Neural cell (in vitro differentiated cells): Measurements from ENCODE around the gene HLA-DMA. TPM values are rescaled to one million over a fixed set of nuclear protein-coding genes. Genes with fewer than 3 reads are reported as not detected.
"Not testable (repeated sequence)": the region's sequence is repeated elsewhere in the genome, so short reads cannot be mapped to it uniquely, and the experiment has no call there.

Experiments
- H2AFZ ChIP-seq: fragments of 200-600, 300-800 bp; sonication (generic), shearing (Covaris generic); 2 replicates; pipeline ENCODE4 v1.6.0; 2014; ENCODE audit warnings: low read depth, mild to moderate bottlenecking, antibody characterized with exemption, low read length, moderate library complexity
- H3F3A ChIP-seq: fragments of 200-600 bp; shearing (Covaris generic); 2 replicates; pipeline ENCODE4 v1.6.1; 2016; ENCODE audit warnings: mild to moderate bottlenecking, moderate library complexity, mixed read lengths, antibody characterized with exemption, low read length; ENCODE audit not compliant: insufficient read depth, poor library complexity, severe bottlenecking
- H3K27ac ChIP-seq: fragments of 200-600, 300-800 bp; sonication (generic), shearing (Covaris generic); 2 replicates; pipeline ENCODE4 v1.5.1; 2014; ENCODE audit warnings: mild to moderate bottlenecking, low read length, moderate library complexity
- H3K27me3 ChIP-seq: fragments of 300-800, 200-600 bp; sonication (generic), shearing (Covaris generic); 2 replicates; pipeline ENCODE4 v1.6.0; 2014; ENCODE audit warnings: mild to moderate bottlenecking, low read depth, low read length, moderate library complexity; ENCODE audit not compliant: insufficient read depth
- H3K36me3 ChIP-seq: fragments of 300-800, 200-600 bp; sonication (generic), shearing (Covaris generic); 2 replicates; pipeline ENCODE4 v1.5.1; 2014; ENCODE audit warnings: mild to moderate bottlenecking, antibody characterized with exemption, low read length, moderate library complexity; ENCODE audit not compliant: insufficient read depth
- H3K4me2 ChIP-seq: fragments of 300-800, 200-600 bp; sonication (generic), shearing (Covaris generic); 2 replicates; pipeline ENCODE4 v1.6.0; 2014; ENCODE audit warnings: mild to moderate bottlenecking, low read length
- H3K4me3 ChIP-seq: fragments of 300-800, 200-600 bp; sonication (generic), shearing (Covaris generic); 2 replicates; pipeline ENCODE4 v1.5.1; 2014; ENCODE audit warnings: mild to moderate bottlenecking, low read length, moderate library complexity
- H3K79me2 ChIP-seq: fragments of 200-600 bp; shearing (Covaris generic); replicated peaks from 2 replicates; pipeline ENCODE4 v1.6.0; 2014; ENCODE audit warnings: mild to moderate bottlenecking, low read length, moderate library complexity; ENCODE audit not compliant: insufficient read depth
- H3K9ac ChIP-seq: fragments of 300-800, 200-600 bp; sonication (generic), shearing (Covaris generic); 2 replicates; pipeline ENCODE4 v1.6.1; 2016; ENCODE audit warnings: mild to moderate bottlenecking, low read length, mixed read lengths
- H3K9me2 ChIP-seq: fragments of 200-600 bp; shearing (Covaris generic); 2 replicates; pipeline ENCODE4 v1.6.1; 2016; ENCODE audit warnings: mild to moderate bottlenecking, low read length, mixed read lengths; ENCODE audit not compliant: insufficient read depth
- H3K9me3 ChIP-seq: fragments of 200-600, 300-800 bp; sonication (generic), shearing (Covaris generic); 2 replicates; pipeline ENCODE4 v1.6.1; 2016; ENCODE audit warnings: mild to moderate bottlenecking, mixed run types, low read length, moderate library complexity, mixed read lengths
- H4K20me1 ChIP-seq: fragments of 200-600 bp; shearing (Covaris generic); 2 replicates; pipeline ENCODE4 v1.6.1; 2016; ENCODE audit warnings: mild to moderate bottlenecking, mixed run types; ENCODE audit not compliant: insufficient read depth
- EP300 ChIP-seq: fragments of 450-650 bp; conservative IDR thresholded peaks from 2 replicates; pipeline ENCODE4 v1.6.1; 2014; ENCODE audit warnings: antibody characterized with exemption, mild to moderate bottlenecking, moderate library complexity; ENCODE audit not compliant: poor library complexity, severe bottlenecking
- EZH2 ChIP-seq: fragments of 200-600, 300-800 bp; shearing (Covaris generic), sonication (generic); IDR thresholded peaks from 2 replicates; pipeline ENCODE4 v1.6.1; 2014; ENCODE audit warnings: antibody characterized with exemption, low read length, borderline replicate concordance, mild to moderate bottlenecking; ENCODE audit not compliant: insufficient read depth, poor library complexity, severe bottlenecking
- MXI1 ChIP-seq: fragments of 450-650 bp; conservative IDR thresholded peaks from 2 replicates; pipeline ENCODE4 v1.6.1; 2014; ENCODE audit warnings: antibody characterized with exemption, mild to moderate bottlenecking; ENCODE audit not compliant: poor library complexity, severe bottlenecking
- POLR2AphosphoS5 ChIP-seq: IDR thresholded peaks from 2 replicates; pipeline ENCODE4 v1.6.1; 2012
- RAD21 ChIP-seq: fragments of 450-650 bp; conservative IDR thresholded peaks from 2 replicates; pipeline ENCODE4 v1.6.1; 2014; ENCODE audit warnings: antibody characterized with exemption, mild to moderate bottlenecking, moderate library complexity
- REST ChIP-seq: IDR thresholded peaks from 2 replicates; pipeline ENCODE4 v1.6.1; 2012; ENCODE audit warnings: borderline replicate concordance
- SMC3 ChIP-seq: fragments of 450-650 bp; conservative IDR thresholded peaks from 2 replicates; pipeline ENCODE4 v1.6.1; 2014; ENCODE audit warnings: antibody characterized with exemption, mild to moderate bottlenecking, moderate library complexity; ENCODE audit not compliant: poor library complexity
- TAF1 ChIP-seq: IDR thresholded peaks from 2 replicates; pipeline ENCODE4 v1.6.1; 2012; ENCODE audit warnings: low read depth
- polyA plus RNA-seq: library from polyadenylated mRNA; depleted of rRNA; stranded (reverse); fragments of >200 nt; gene quantifications from 2 replicates; pipeline ENCODE4 v1.2.3, GENCODE V29; 2014
- TF ChIP-seq, protein P1 (sequence below): fragments of 450-650 bp; IDR thresholded peaks from 2 replicates; pipeline ENCODE4 v1.5.1; 2014; ENCODE audit warnings: antibody characterized with exemption, mild to moderate bottlenecking, moderate library complexity; ENCODE audit not compliant: poor library complexity, severe bottlenecking

The HLA-DMA gene
- polyA plus RNA-seq, 1 donor from 2014 or later, result 4.4 TPM

DNA sequence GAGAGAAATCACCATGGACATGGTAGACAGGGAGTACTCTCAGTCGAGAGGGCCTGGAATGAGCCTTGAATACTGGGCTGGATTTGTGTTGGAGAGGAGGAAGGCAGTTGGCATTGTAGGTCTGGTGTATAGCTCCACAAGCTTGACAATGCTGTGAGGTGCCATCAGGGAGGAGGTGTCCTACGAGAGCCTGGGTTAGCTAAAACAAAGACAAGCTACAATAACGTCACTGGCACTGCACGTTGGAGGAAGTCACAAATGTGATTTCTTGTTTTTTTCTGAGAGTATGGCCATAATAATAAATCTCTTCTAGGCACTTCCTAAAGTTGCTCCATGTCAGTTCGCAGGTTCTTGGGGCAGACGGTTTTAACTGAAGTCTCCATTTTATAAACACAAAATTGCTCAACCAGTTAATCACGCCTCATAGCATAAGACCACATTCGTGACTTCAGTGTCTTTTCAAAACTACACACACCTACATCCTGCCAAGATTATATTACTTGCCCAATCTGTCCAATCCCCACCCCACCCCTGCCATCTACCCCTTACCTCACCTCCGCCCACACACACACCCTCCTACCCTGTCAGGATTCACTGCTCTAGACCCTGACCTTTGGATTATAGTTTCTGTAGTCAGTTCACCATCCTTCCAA, 7.7 kb downstream of the HLA-DMA start:
- no peak overlapping the region for H2AFZ ChIP-seq
- H3K9me2 ChIP-seq, result no peaks in the 10 kb centered on the region
- no peaks in the 10 kb centered on the region for H3K36me3 ChIP-seq
- no peaks in the 10 kb centered on the region for H3F3A ChIP-seq
- TF ChIP-seq TAF1 (no peak), REST (no peak), RAD21 (no peak), SMC3 (no peak), MXI1 (no peak), POLR2AphosphoS5 (no peak), EZH2 (no peak), EP300 (no peak)
- TF ChIP-seq, protein P1, sequence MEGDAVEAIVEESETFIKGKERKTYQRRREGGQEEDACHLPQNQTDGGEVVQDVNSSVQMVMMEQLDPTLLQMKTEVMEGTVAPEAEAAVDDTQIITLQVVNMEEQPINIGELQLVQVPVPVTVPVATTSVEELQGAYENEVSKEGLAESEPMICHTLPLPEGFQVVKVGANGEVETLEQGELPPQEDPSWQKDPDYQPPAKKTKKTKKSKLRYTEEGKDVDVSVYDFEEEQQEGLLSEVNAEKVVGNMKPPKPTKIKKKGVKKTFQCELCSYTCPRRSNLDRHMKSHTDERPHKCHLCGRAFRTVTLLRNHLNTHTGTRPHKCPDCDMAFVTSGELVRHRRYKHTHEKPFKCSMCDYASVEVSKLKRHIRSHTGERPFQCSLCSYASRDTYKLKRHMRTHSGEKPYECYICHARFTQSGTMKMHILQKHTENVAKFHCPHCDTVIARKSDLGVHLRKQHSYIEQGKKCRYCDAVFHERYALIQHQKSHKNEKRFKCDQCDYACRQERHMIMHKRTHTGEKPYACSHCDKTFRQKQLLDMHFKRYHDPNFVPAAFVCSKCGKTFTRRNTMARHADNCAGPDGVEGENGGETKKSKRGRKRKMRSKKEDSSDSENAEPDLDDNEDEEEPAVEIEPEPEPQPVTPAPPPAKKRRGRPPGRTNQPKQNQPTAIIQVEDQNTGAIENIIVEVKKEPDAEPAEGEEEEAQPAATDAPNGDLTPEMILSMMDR, result no peak
- no peaks in the 10 kb centered on the region for H4K20me1 ChIP-seq
- no peaks in the 10 kb centered on the region for H3K9me3 ChIP-seq
- H3K27me3 ChIP-seq, result no peaks in the 10 kb centered on the region
- H3K79me2 ChIP-seq, result no peaks in the 10 kb centered on the region
- no peak overlapping the region for H3K27ac ChIP-seq
- H3K4me2 ChIP-seq, result no peak overlapping the region
- no peak overlapping the region for H3K4me3 ChIP-seq
- H3K9ac ChIP-seq, result no peak overlapping the region

DNA sequence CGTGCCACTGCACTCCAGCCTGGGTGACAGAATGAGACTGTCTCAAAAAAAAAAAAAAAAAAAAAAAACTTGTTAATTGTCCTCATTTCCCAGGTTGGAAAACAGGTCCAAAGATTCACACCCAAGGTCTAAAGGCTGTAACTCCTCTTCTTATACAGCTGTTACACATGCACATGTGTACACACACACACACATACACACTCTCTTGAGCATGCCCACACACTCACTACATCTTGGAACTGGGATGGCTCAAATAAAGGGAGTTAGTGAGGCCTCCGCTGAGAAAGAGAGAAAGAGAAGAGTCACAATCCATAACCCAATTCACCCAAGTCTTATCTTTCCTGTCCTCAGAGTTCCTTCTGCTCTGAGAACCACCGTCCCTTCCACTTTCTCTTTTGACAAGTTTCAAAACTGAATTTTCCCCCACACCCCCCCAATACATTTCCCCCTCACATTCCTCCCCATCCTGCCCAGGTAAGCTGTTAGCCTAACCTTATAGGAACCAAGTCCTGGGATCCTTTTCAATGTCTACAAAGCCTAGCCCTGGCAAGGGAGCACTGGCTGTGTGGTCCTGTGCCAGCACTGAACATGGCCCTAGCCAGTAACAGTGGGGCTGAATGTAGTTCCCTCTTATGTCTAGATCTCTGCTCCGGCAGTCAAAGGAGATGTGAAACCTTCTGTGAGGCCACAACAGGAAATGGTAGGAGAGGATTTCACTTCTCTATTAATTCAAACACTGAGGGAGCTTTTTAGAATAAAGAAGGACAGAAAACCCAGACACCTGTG, 8.8 kb downstream of the HLA-DMA start:
- H3K27ac ChIP-seq, result no peak overlapping the region
- H3K27me3 ChIP-seq, result no peaks in the 10 kb centered on the region
- H4K20me1 ChIP-seq, result no peaks in the 10 kb centered on the region
- no peak overlapping the region for H2AFZ ChIP-seq
- H3F3A ChIP-seq, result no peaks in the 10 kb centered on the region
- no peak for TF ChIP-seq MXI1
- no peak for TF ChIP-seq REST
- H3K36me3 ChIP-seq, result no peaks in the 10 kb centered on the region
- no peaks in the 10 kb centered on the region for H3K9me3 ChIP-seq
- H3K79me2 ChIP-seq, result no peaks in the 10 kb centered on the region
- no peaks in the 10 kb centered on the region for H3K9me2 ChIP-seq
- H3K4me2 ChIP-seq, result no peak overlapping the region
- no peak overlapping the region for H3K9ac ChIP-seq
- no peak overlapping the region for H3K4me3 ChIP-seq

DNA sequence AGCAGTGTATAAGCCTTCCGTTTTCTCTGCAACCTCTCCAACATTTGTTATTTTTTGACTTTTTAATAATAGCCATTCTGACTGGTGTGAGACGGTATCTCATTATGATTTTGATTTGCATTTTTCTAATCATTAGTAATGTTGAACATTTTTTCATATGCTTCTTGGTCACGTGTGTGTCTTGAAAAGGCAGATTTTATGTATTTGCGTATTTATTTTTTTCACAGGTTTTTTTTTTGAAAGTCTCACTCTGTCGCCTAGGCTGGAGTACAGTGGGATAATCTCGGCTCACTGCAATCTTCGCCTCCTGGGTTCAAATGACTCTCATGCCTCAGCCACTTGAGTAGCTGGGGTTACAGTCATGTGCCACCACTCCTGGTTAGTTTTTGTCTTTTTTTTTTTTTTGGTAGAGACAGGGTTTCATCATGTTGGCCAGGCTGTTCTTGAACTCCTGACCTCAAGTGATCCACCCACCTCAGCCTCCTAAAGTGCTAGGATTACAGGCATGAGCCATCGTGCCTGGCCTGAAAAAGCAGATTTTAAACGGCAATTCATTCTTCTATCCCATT, 10.3 kb downstream of the HLA-DMA start:
- H3K9ac ChIP-seq, H3K27me3 ChIP-seq, H3K4me3 ChIP-seq, H3K4me2 ChIP-seq, H2AFZ ChIP-seq, H3K9me2 ChIP-seq, H3F3A ChIP-seq, H3K79me2 ChIP-seq, H4K20me1 ChIP-seq, H3K9me3 ChIP-seq, H3K36me3 ChIP-seq, H3K27ac ChIP-seq: not testable (repeated sequence)
